ENCODE data around the gene DOK3. TPM values are rescaled to one million over a fixed set of nuclear protein-coding genes. Genes with fewer than 3 reads are reported as not detected.

Gene DOK3
- total and polyA plus RNA-seq, 10 of the 15 experiments (the other 5 are each of a cell fraction or from before 2014, with no cell fraction given): 6.6 to 107 (median 52.1) TPM

GRCh38 chr5:177554474-177555111, 45.0 kb upstream of the DOK3 start, which contains the start of gene FAM193B (continued):
- TF ChIP-seq IRF5 (IDR thresholded peaks at IDR 0.05; ENCODE audit: borderline replicate concordance) (no peak), PRDM15 (CRISPR knock-in tag; IDR thresholded peaks at IDR 0.05) (no peak), BMI1 (IDR thresholded peaks at IDR 0.05; ENCODE audit: borderline replicate concordance) (no peak), SPI1 (IDR thresholded peaks at IDR 0.05; ENCODE audit: borderline replicate concordance, insufficient read depth, low read depth, low read length) (no peak), YY1 (IDR thresholded peaks at IDR 0.05; ENCODE audit: low read depth, low read length) (peak; percentile 99), MEF2A (IDR thresholded peaks at IDR 0.05; ENCODE audit: insufficient read depth, low read depth, low read length) (no peak), RAD21 (IDR thresholded peaks at IDR 0.05; ENCODE audit: insufficient read depth, low read depth, low read length) (no peak), CHD4 (IDR thresholded peaks at IDR 0.05) (no peak), KDM1A (IDR thresholded peaks at IDR 0.05; ENCODE audit: borderline replicate concordance) (no peak), BHLHE40 (IDR thresholded peaks at IDR 0.05; ENCODE audit: borderline replicate concordance in 1 of 2, low read depth in 2 of 2, low read length in 1 of 2) (peak in 1 of 2 experiments; percentile 50; a peak in 1 of 4 replicates), BCL3 (IDR thresholded peaks at IDR 0.05; ENCODE audit: borderline replicate concordance, insufficient read depth, low read depth, low read length, poor library complexity, severe bottlenecking) (no peak), MEF2B (IDR thresholded peaks at IDR 0.05; ENCODE audit: partially characterized antibody, poor library complexity, severe bottlenecking) (no peak), CEBPB (IDR thresholded peaks at IDR 0.05; ENCODE audit: borderline replicate concordance in 1 of 2, low read depth in 2 of 2, low read length in 2 of 2) (no peak), SP1 (IDR thresholded peaks at IDR 0.05; ENCODE audit: low read depth, low read length) (no peak), NFXL1 (IDR thresholded peaks at IDR 0.05; ENCODE audit: borderline replicate concordance) (no peak), STAT1 (conservative IDR thresholded peaks at IDR 0.05) (no peak), USF1 (IDR thresholded peaks at IDR 0.05; ENCODE audit: borderline replicate concordance, extremely low read length, insufficient read depth, low read depth, low read length) (no peak), HSF1 (IDR thresholded peaks at IDR 0.05; ENCODE audit: low read depth, low read length) (no peak), RCOR1 (conservative IDR thresholded peaks at IDR 0.05; ENCODE audit: low read depth, low read length) (no peak), NFYA (IDR thresholded peaks at IDR 0.05; ENCODE audit: borderline replicate concordance, low read depth, low read length) (no peak)

All from GM12878 (cell line).